Stimulated activated CD8-positive, alpha-beta memory T cell treated with anti-CD3 and anti-CD28 coated beads, Interleukin-15, amount 100 ng/mL, for 1 hour (primary cell): ENCODE measurements around the gene JSRP1.
"Not testable (repeated sequence)": the region's sequence is repeated elsewhere in the genome, so short reads cannot be mapped to it uniquely, and the experiment has no call there.

Experiments
- DNase-seq: peaks from one replicate; pipeline ENCODE4 v3.0.0-alpha.2; 2020; ENCODE audit warnings: low read depth

JSRP1 gene

GRCh38 chr19:2282062-2282861, 26.0 kb upstream of the JSRP1 start, which contains the start of gene PEAK3:
Gene PEAK3, minus strand, starts transcription at chr19:2282175. Its CDS starts 1,244 bp downstream, at chr19:2280931.
- no peak for DNase-seq

- DNase-seq, result not testable (repeated sequence)
Measured at GRCh38 chr19:2281265-2282061, 25.2 kb upstream of the JSRP1 start.

- no peak for DNase-seq
Measured at GRCh38 chr19:2280633-2281264, 24.5 kb upstream of the JSRP1 start.

GRCh38 chr19:2278459-2279158, 22.4 kb upstream of the JSRP1 start:
- no peak for DNase-seq

- DNase-seq, result no peak
Measured at GRCh38 chr19:2277138-2277537, 20.9 kb upstream of the JSRP1 start.

GRCh38 chr19:2276429-2276986, 20.3 kb upstream of the JSRP1 start:
- DNase-seq, result no peak

- DNase-seq, result no peak
Measured at GRCh38 chr19:2275588-2276428, 19.6 kb upstream of the JSRP1 start.

GRCh38 chr19:2274931-2275535, 18.8 kb upstream of the JSRP1 start:
- DNase-seq, result no peak

GRCh38 chr19:2274185-2274711, 18.0 kb upstream of the JSRP1 start:
- no peak for DNase-seq

- DNase-seq, result no peak
Measured at GRCh38 chr19:2273356-2274184, 17.4 kb upstream of the JSRP1 start.

- DNase-seq, result no peak
Measured at GRCh38 chr19:2271234-2272103, 15.3 kb upstream of the JSRP1 start.

GRCh38 chr19:2270423-2271233, 14.4 kb upstream of the JSRP1 start:
- DNase-seq, result no peak

GRCh38 chr19:2270157-2270422, 13.9 kb upstream of the JSRP1 start:
- DNase-seq, result no peak

- DNase-seq, result peak; percentile 98
Measured at GRCh38 chr19:2269244-2270156, 13.3 kb upstream of the JSRP1 start.

GRCh38 chr19:2268861-2269243, 12.6 kb upstream of the JSRP1 start:
- DNase-seq, result no peak

GRCh38 chr19:2268480-2268830, 12.2 kb upstream of the JSRP1 start:
- no peak for DNase-seq
